GM18519 (cell line): ENCODE data around the gene PLIN5.
"Not testable (repeated sequence)": the region's sequence is repeated elsewhere in the genome, so short reads cannot be mapped to it uniquely, and the experiment has no call there.

ENCODE experiments used
- ATAC-seq: cut with Tn5 transposase; IDR thresholded peaks from one replicate; pipeline ENCODE4 v1.9.1; 2021; ENCODE audit warnings: mild to moderate bottlenecking, moderate library complexity; ENCODE audit not compliant: unreplicated experiment, low FRiP score

Gene PLIN5

DNA sequence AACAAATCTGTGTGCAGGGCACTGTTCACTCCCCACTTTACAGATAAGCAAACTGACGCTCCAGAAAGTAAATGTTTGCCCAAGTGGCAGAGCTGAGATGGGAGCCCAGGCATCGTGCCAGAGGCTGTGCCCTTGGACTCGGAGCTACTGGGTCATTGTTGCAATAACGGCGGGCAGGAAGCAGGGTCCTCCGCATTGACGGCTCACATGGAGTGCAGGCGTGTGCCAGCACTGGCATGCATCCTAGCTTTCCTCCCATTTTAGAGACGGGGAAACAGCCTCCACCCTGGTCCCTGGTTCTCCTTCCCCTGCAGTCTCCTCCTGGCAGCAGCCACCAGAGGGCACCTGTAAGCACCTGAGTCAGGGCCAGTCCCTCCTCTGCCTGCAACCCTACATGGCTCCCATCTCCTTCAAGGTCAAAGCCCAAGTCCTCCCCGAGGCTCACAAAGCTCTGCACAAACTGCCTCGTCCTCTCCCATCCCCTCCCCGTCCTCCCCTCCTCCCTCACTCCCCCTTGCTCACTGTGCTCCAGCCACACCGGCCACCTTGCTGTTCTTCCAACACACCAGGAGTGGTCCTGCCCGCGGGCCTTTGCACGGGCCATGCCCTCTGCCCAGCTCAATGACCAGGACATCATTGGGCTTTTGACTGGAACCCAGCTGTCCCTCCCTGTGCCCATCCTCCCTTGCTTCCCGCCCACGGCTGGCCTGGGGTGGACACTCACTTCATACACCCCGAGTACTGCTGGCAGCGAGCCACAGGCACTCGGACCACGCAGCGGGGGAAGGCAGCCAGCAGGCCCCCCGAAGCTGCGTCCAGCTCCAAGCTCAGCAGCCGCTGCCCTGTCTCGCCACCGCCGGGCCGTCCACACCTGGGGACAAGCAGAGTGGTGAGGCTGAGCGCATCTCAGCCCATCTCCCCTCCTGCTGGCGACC lies 12.5 kb upstream of the PLIN5 start:
- ATAC-seq = no peak

GRCh38 chr19:4543842-4544647 lies 9.0 kb upstream of the PLIN5 start:
- ATAC-seq = no peak

- ATAC-seq = no peak
Measured at GRCh38 chr19:4542896-4543841, 8.1 kb upstream of the PLIN5 start.

- not testable (repeated sequence) for ATAC-seq
Measured at GRCh38 chr19:4541806-4542145, 6.8 kb upstream of the PLIN5 start.

DNA sequence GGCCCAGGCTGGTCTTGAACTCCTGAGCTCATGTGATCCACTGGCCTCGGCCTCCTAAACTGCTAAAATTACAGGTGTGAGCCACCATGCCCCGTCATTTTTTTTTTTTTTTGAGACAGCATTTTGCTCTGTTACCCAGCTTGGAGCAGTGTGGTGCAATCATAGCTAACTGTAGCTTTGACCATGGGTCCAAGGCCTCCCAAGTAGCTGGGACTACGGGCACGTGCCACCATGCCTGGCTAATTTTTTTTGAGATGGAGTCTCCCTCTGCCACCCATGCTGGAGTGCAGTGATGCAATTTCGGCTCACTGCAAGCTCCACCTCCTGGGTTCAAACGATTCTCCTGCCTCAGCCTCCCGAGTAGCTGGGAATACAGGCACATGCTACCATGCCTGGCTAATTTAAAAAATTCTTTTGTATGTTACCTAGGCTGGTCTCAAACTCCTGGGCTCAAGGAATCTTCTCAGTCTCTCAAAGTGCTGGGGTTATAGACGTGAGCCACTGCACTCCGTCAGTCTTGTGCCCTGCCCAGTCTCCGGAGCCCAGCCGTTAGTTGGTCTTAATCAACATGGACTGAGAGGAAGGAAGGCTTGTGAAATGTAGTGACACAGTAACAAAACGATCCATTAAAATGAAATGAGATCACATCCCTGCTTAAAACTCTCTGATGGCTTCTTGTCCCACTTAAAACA lies 6.2 kb upstream of the PLIN5 start:
- ATAC-seq = no peak

DNA sequence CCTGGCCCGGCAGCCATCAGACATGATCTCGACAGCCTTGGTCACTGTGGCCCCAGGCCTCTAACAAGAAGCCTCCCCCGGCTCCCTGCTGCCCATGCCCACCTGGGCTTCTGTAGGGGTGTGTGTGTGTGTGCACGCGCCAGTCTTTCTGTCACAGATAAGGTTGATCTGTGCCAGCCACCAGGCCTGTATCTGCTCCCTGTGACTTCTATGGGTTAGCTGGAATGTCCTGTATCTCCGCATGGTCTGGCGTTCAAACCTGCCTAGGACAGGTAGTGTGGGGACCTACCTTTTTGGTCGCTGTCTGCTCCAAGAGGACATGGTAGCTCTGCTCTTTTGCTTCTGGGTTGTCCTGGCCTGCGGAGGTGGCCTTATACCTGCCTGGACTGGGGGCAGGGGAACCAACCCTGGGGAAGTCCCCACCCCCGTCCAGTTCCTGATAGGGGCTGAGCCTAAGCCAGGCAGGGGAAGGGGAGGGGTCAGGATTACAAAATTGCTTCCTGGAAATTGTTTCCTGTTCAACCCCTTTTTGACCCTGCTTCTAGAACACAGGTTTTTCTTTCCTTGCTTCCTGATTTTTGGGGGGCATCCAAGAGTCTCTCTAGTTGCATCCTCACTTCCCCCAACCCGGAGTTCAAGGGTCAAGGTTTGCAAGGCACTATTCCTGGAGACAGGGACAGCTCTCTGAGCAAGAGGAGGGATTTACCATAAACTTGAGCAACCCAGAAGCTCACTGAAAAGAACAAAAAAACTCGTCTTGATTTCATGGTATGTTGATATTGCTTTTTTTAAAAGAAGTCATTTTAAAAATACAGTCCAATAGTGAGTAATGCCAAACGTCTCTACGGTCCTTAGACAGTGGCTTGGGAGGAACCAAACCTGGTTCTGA lies 4.9 kb upstream of the PLIN5 start, which contains the start of gene LRG1:
Gene LRG1 (minus strand): TSS at position 344 of the 889 bp plus-strand sequence. CDS start 23 bp downstream, at position 321.
- no peak for ATAC-seq

DNA sequence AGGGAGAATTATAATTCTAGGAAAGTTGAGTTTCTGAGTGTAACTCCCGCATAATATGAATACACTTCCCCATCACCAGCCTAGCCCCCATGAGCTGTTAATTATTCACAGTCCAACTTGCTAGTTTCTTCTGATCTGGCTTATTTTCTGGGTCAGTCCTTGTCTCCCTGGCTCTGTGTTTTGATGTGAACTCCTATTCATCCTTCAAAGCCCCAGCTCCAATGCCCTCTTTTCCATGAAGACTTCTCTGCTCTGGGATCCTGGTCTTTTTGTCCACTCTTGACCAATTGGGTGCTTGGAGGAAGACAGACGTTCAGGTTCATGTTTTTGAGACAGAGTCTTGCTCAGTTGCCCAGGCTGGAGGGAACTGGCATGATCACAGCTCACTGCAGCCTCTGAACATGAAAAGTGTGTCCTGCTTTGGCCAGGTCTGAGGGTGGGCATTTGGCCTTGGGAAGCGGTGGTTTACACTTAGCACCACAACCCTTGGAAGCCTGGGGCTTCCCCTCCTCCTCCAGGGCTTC lies 4.2 kb upstream of the PLIN5 start:
- ATAC-seq = no peak

DNA sequence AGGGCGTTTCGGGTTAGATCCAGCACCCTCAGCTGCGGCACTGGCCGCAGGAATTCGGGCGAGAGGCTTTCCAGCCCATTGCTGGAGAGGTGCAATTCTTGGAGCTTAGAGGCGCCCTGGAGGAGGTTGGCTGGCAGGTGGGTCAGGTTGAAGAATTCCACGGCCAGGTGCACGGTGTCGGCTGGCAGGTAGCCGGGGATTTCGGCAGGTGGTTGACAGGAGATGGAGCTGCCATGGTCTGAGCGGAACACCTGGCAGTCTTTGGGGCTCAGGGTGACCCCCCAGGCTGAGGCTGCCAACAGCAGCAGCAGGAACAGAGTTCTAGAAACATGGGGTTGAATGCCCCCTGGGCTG lies 3.6 kb upstream of the PLIN5 start:
- ATAC-seq = no peak

GRCh38 chr19:4537953-4538600 lies 3.1 kb upstream of the PLIN5 start:
- no peak for ATAC-seq

GRCh38 chr19:4536798-4537197 lies 1.8 kb upstream of the PLIN5 start:
- no peak for ATAC-seq

- no peak for ATAC-seq
Measured at GRCh38 chr19:4533835-4534424, 1.1 kb downstream of the PLIN5 start.

GRCh38 chr19:4533334-4533733 lies 1.7 kb downstream of the PLIN5 start:
- ATAC-seq = no peak

GRCh38 chr19:4531562-4532165 lies 3.4 kb downstream of the PLIN5 start:
- ATAC-seq = no peak

GRCh38 chr19:4529924-4530522 lies 5.0 kb downstream of the PLIN5 start:
- no peak for ATAC-seq

DNA sequence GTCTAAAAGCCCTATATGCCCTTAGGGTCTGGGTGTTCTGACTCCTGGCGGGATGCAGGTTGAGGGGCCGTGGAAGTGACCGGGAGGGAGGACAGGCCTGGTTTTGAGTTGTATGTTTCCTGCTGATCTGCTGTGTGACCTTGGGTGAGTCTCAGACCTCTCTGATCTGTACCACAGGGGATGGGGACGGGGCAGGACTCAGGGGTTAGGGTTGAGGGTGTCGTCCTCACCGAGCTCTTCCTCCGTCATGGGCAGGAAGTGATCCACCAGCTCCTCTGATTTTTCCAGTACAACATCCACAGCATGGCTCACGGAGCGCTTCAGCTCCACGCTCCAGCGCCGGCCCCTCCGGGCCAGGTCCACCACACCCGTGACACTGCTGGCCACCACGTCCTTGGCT lies 6.2 kb downstream of the PLIN5 start:
- no peak for ATAC-seq

DNA sequence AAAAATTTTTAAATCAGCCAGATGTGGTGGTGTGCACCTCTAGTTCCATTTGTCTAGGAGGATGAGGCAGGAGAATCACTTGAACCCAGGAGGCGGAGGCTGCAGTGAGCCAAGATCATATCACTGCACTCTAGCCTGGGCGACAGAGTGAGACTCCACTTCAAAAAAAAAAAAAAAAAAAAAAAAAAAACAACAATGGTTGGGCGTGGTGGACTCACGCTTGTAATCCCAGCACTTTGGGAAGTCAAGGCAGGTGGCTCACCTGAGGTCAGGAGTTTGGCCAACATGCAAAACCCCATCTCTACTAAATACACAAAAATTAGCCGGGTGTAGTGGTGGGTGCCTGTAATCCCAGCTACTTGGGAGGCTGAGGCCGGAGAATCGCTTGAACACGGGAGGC lies 7.6 kb downstream of the PLIN5 start:
- ATAC-seq = not testable (repeated sequence)

DNA sequence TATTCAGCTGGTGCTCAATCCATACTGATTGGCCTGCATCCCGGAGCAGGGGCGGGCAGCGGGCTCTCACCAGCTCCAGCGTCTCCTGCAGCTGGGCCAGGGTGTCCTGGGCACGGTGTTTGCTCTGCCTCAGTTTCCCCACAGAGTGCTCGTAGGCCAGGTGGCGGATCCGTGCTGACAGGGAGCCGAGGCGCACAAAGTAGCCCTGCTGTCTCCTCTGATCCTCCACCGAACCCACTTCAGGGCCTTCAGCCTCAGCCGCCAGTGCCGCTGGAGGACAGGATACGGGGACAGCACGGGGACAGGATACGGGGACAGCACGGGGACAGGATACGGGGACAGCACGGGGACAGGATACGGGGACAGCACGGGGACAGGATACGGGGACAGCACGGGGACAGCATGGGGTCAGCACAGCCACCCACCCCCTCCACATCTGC lies 9.4 kb downstream of the PLIN5 start:
- no peak for ATAC-seq
